Mesenchymal stem cell (in vitro differentiated cells and primary cell): ENCODE measurements around the gene EEPD1.

Source experiments
- DNase-seq: peaks from one replicate; pipeline ENCODE4 v3.0.0-alpha.2; 2013
- H2AFZ ChIP-seq: one replicate; pipeline ENCODE4 v1.6.1; 2013; ENCODE audit warnings: low read depth, mild to moderate bottlenecking, control low read depth, inconsistent platforms, low read length, moderate library complexity
- H2AK5ac ChIP-seq: 2 replicates; pipeline ENCODE4 v1.6.1; 2013; ENCODE audit warnings: low read length, moderate library complexity, mild to moderate bottlenecking, inconsistent platforms; ENCODE audit not compliant: severe bottlenecking
- H2BK120ac ChIP-seq: one replicate; pipeline ENCODE4 v1.6.1; 2013; ENCODE audit warnings: low read depth, mild to moderate bottlenecking, inconsistent platforms, low read length, moderate library complexity
- H2BK12ac ChIP-seq, 2 experiments: one replicate each; pipeline ENCODE4 v1.6.1; 2013; ENCODE audit warnings: inconsistent platforms in 2 of 2, low read length in 2 of 2, mild to moderate bottlenecking in 2 of 2, moderate library complexity in 2 of 2, control low read depth in 1 of 2
- H2BK15ac ChIP-seq: one replicate; pipeline ENCODE4 v1.6.1; 2013; ENCODE audit warnings: mild to moderate bottlenecking, low read depth, inconsistent platforms; ENCODE audit not compliant: poor library complexity, severe bottlenecking
- H2BK5ac ChIP-seq: 2 replicates; pipeline ENCODE4 v1.6.1; 2013; ENCODE audit warnings: low read depth, mild to moderate bottlenecking, low read length, control low read depth, inconsistent platforms; ENCODE audit not compliant: poor library complexity, severe bottlenecking
- H3K14ac ChIP-seq, 2 experiments: one replicate each; pipeline ENCODE4 v1.6.1; 2013; ENCODE audit warnings: inconsistent platforms in 2 of 2, low read length in 2 of 2, control low read depth in 1 of 2, mild to moderate bottlenecking in 1 of 2, moderate library complexity in 1 of 2
- H3K18ac ChIP-seq, 2 experiments: one replicate each; pipeline ENCODE4 v1.6.1; 2013; ENCODE audit warnings: inconsistent platforms in 2 of 2, low read length in 2 of 2, control low read depth in 1 of 2, low read depth in 1 of 2, mild to moderate bottlenecking in 1 of 2
- H3K23ac ChIP-seq, 2 experiments: one replicate each; pipeline ENCODE4 v1.6.1; 2013; ENCODE audit warnings: inconsistent platforms in 2 of 2, low read length in 2 of 2, mild to moderate bottlenecking in 2 of 2, moderate library complexity in 2 of 2, control low read depth in 1 of 2
- H3K27ac ChIP-seq: 2 replicates; pipeline ENCODE4 v1.5.1; 2013; ENCODE audit warnings: mild to moderate bottlenecking, moderate library complexity, low read length, control low read depth, inconsistent platforms; ENCODE audit not compliant: poor library complexity, severe bottlenecking
- H3K27me3 ChIP-seq, 2 experiments: 2 replicates each; pipeline versions ENCODE4 v1.6.1 to v1.7.0; 2013; ENCODE audit warnings: low read length in 2 of 2, mild to moderate bottlenecking in 2 of 2, moderate library complexity in 2 of 2, control low read depth in 1 of 2, inconsistent platforms in 1 of 2; ENCODE audit not compliant: control insufficient read depth in 1 of 2, insufficient read depth in 1 of 2
- H3K36me3 ChIP-seq, 2 experiments: 2 replicates each; pipeline versions ENCODE4 v1.6.1 to v1.7.0; 2013; ENCODE audit warnings: low read length in 2 of 2, control low read depth in 1 of 2, inconsistent platforms in 1 of 2, low read depth in 1 of 2, mild to moderate bottlenecking in 1 of 2; ENCODE audit not compliant: insufficient read depth in 2 of 2, control insufficient read depth in 1 of 2
- H3K4ac ChIP-seq, 2 experiments: one replicate each; pipeline ENCODE4 v1.6.1; 2013; ENCODE audit warnings: inconsistent platforms in 2 of 2, low read length in 2 of 2, mild to moderate bottlenecking in 2 of 2, moderate library complexity in 2 of 2, control low read depth in 1 of 2, low read depth in 1 of 2
- H3K4me1 ChIP-seq: 2 replicates; pipeline ENCODE4 v1.6.1; 2013; ENCODE audit warnings: low read depth, low read length, control low read depth; ENCODE audit not compliant: control insufficient read depth, insufficient read depth
- H3K4me2 ChIP-seq: 2 replicates; pipeline ENCODE4 v1.6.1; 2013; ENCODE audit warnings: low read length, mild to moderate bottlenecking, inconsistent platforms; ENCODE audit not compliant: poor library complexity, severe bottlenecking
- H3K4me3 ChIP-seq, 2 experiments: 2 replicates each; pipeline versions ENCODE4 v1.5.1 to v1.7.0; 2013; ENCODE audit warnings: low read length in 2 of 2, mild to moderate bottlenecking in 2 of 2, control low read depth in 1 of 2, low read depth in 1 of 2; ENCODE audit not compliant: insufficient read depth in 1 of 2
- H3K79me1 ChIP-seq: replicated peaks from 2 replicates; pipeline ENCODE4 v1.6.1; 2013; ENCODE audit warnings: mild to moderate bottlenecking, control low read depth, low read length, inconsistent platforms; ENCODE audit not compliant: poor library complexity, severe bottlenecking
- H3K9ac ChIP-seq: 2 replicates; pipeline ENCODE4 v1.7.0; 2013; ENCODE audit warnings: mild to moderate bottlenecking, low read length, moderate library complexity
- H3K9me3 ChIP-seq: 2 replicates; pipeline ENCODE4 v1.7.0; 2013; ENCODE audit warnings: mild to moderate bottlenecking, low read length; ENCODE audit not compliant: control insufficient read depth
- H4K8ac ChIP-seq: one replicate; pipeline ENCODE4 v1.6.1; 2013; ENCODE audit warnings: inconsistent platforms, mild to moderate bottlenecking, low read length, moderate library complexity
- H4K91ac ChIP-seq: one replicate; pipeline ENCODE4 v1.6.1; 2013; ENCODE audit warnings: mild to moderate bottlenecking, low read length, inconsistent platforms
- WGBS: methylation state at CpG from one replicate; pipeline ENCODE4 v1.1.7; 2013; ENCODE audit warnings: mixed read lengths; 5-methylcytosine and 5-hydroxymethylcytosine counted together

Gene EEPD1

DNA sequence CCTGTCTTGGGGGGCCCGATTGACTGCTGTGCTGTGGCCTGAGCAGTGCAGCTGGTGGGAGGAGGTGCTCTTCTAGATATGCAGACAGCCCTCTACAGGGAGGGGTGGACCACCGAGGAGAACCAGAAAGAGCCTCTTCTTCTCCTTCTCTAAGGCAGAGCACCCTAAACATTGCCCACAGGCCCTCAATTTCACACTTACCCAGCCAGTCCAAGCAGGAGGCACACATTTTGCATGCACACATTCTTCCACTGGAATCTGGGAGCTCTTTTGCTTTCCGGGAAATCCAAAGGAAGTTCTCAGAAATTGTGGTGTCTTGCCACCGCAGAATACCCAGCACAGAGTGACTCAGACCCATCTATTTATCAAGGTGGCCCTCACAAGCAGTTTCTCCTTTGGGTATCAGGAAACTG lies 45.8 kb downstream of the EEPD1 start:
- Histone ChIP-seq H3K9me3 (no peaks in the 10 kb centered on the region), H3K14ac (no peak overlapping the region), H2BK5ac (no peak overlapping the region), H3K18ac (peak overlapping the region; percentile 47 to 73), H3K9ac (no peak overlapping the region), H2AFZ (no peak overlapping the region), H3K27me3 (no peaks in the 10 kb centered on the region), H3K36me3 (no peaks in the 10 kb centered on the region), H2BK120ac (no peak overlapping the region), H4K91ac (peak overlapping the region; percentile 69), H2AK5ac (no peak overlapping the region), H3K27ac (no peak overlapping the region), H2BK12ac (no peak overlapping the region), H3K4me3 (no peak overlapping the region), H3K4ac (no peak overlapping the region), H3K23ac (no peak overlapping the region), H3K4me2 (no peak overlapping the region), H4K8ac (peak overlapping the region; percentile 19), H3K4me1 (peaks cover 3% of the 10 kb centered on the region), H2BK15ac (peak overlapping the region; percentile 33), H3K79me1 (no peaks in the 10 kb centered on the region)
- 80% methylated on average over 3 of the region's 4 CpGs for WGBS
- peak; percentile 62 for DNase-seq

DNA sequence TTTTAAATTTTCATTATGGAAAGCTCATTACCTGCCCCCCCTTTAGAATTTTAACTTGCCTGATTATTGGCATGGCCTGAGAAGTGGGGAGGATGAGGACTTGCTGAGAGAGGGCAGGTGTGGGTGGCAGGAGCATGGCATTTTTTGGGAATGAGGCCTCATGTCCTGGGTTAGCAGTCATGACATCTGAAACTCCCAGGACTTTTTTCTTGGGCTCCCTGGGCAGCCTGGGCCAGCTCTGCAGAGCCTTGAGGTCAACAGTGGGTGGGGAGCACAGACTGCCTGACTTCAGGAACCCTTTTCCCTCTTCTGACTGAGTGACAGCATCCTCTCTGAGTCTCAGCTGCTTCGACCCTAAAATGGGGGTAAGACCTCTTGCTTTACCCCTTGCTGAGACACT lies 46.3 kb downstream of the EEPD1 start:
- H3K23ac ChIP-seq: no peak overlapping the region

GRCh38 chr7:36201122-36201723 lies 48.2 kb downstream of the EEPD1 start:
- Histone ChIP-seq H2AFZ (no peak overlapping the region), H2BK15ac (no peak overlapping the region)

More for the DNA sequence above, 46.3 kb downstream of the EEPD1 start:
- Histone ChIP-seq H2AK5ac (no peak overlapping the region), H3K4me3 (no peak overlapping the region), H3K4me1 (peaks cover 3% of the 10 kb centered on the region), H2BK12ac (no peak overlapping the region), H2BK120ac (no peak overlapping the region), H3K27ac (no peak overlapping the region), H3K4ac (no peak overlapping the region), H3K9me3 (no peaks in the 10 kb centered on the region), H3K36me3 (no peaks in the 10 kb centered on the region), H2BK15ac (no peak overlapping the region), H2AFZ (no peak overlapping the region), H4K91ac (no peak overlapping the region), H3K4me2 (no peak overlapping the region), H3K14ac (no peak overlapping the region), H3K18ac (no peak overlapping the region), H4K8ac (no peak overlapping the region), H3K79me1 (no peaks in the 10 kb centered on the region), H2BK5ac (no peak overlapping the region), H3K9ac (no peak overlapping the region), H3K27me3 (no peaks in the 10 kb centered on the region)
- 86% methylated on average over 1 of the region's 1 CpG for WGBS
- no peak for DNase-seq

DNA sequence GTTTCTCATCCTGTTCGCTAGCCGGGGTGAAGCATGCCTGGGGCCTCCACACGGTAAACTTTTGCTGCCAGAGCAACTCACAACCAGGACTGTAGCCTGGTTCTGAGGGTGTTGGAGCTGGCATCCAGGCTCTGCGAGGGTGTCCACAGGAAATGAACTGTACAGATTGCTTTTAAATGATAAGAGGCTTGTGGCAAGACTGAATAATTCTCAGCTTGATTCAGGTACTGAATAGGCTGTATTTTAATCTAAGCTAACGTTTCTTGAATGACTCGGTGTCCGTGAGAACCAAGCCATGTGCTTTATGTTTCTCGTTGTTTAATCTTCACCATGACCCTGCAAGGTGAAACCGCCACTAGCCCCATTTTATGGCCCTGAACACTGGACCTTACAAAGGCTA lies 49.3 kb downstream of the EEPD1 start:
- H3K4ac ChIP-seq: no peak overlapping the region
- H2BK12ac ChIP-seq: no peak overlapping the region
- no peak overlapping the region for H3K4me2 ChIP-seq
- no peaks in the 10 kb centered on the region for H3K27me3 ChIP-seq
- no peak overlapping the region for H2BK15ac ChIP-seq
- H3K14ac ChIP-seq: no peak overlapping the region
- H2BK5ac ChIP-seq: no peak overlapping the region
- H2AK5ac ChIP-seq: no peak overlapping the region
- no peak overlapping the region for H4K91ac ChIP-seq
- H3K27ac ChIP-seq: no peak overlapping the region
- DNase-seq: no peak
- no peaks in the 10 kb centered on the region for H3K9me3 ChIP-seq
- H3K23ac ChIP-seq: no peak overlapping the region
- peaks cover 5% of the 10 kb centered on the region for H3K4me1 ChIP-seq
- WGBS: 64% methylated on average over 9 of the region's 9 CpGs
- no peak overlapping the region for H2BK120ac ChIP-seq
- H3K36me3 ChIP-seq: no peaks in the 10 kb centered on the region
- H2AFZ ChIP-seq: no peak overlapping the region
- no peak overlapping the region for H3K18ac ChIP-seq
- no peak overlapping the region for H3K9ac ChIP-seq
- H4K8ac ChIP-seq: no peak overlapping the region
- no peak overlapping the region for H3K4me3 ChIP-seq
- H3K79me1 ChIP-seq: no peaks in the 10 kb centered on the region

More at GRCh38 chr7:36201122-36201723, 48.2 kb downstream of the EEPD1 start:
- no peak overlapping the region for H4K8ac ChIP-seq
- 90% methylated on average over 3 of the region's 5 CpGs for WGBS
- no peak overlapping the region for H3K27ac ChIP-seq
- no peaks in the 10 kb centered on the region for H3K36me3 ChIP-seq
- H3K23ac ChIP-seq: no peak overlapping the region
- no peak overlapping the region for H3K4ac ChIP-seq
- no peaks in the 10 kb centered on the region for H3K27me3 ChIP-seq
- peak overlapping the region in 1 of 2 experiments; percentile 24 for H3K14ac ChIP-seq
- no peak for DNase-seq
- no peak overlapping the region for H2AK5ac ChIP-seq
- H3K9me3 ChIP-seq: no peaks in the 10 kb centered on the region
- no peak overlapping the region for H2BK12ac ChIP-seq
- H3K4me3 ChIP-seq: no peak overlapping the region
- no peaks in the 10 kb centered on the region for H3K79me1 ChIP-seq
- no peak overlapping the region for H2BK120ac ChIP-seq
- H2BK5ac ChIP-seq: no peak overlapping the region
- H4K91ac ChIP-seq: no peak overlapping the region
- no peak overlapping the region for H3K18ac ChIP-seq
- H3K4me1 ChIP-seq: peaks cover 3% of the 10 kb centered on the region
- no peak overlapping the region for H3K4me2 ChIP-seq
- no peak overlapping the region for H3K9ac ChIP-seq
